Colonic mucosa (tissue), 4 donors: ENCODE results near the gene CCDC92B. TPM values are rescaled to one million over a fixed set of nuclear protein-coding genes. Genes with fewer than 3 reads are reported as not detected.
"Not testable (repeated sequence)": the region's sequence is repeated elsewhere in the genome, so short reads cannot be mapped to it uniquely, and the experiment has no call there.

ENCODE experiments used
- DNase-seq: peaks from one replicate; pipeline ENCODE4 v3.0.0-alpha.2; 2020
- H3K27ac ChIP-seq: fragments of 200-600 bp; one replicate; pipeline ENCODE4 v1.8.0; 2021
- H3K27me3 ChIP-seq: fragments of 200-600 bp; one replicate; pipeline ENCODE4 v1.8.0; 2021
- H3K36me3 ChIP-seq: fragments of 200-600 bp; one replicate; pipeline ENCODE4 v1.8.0; 2021
- H3K4me1 ChIP-seq: fragments of 200-600 bp; one replicate; pipeline ENCODE4 v1.8.0; 2021; ENCODE audit warnings: mild to moderate bottlenecking
- H3K4me3 ChIP-seq: fragments of 200-600 bp; one replicate; pipeline ENCODE4 v1.8.0; 2021
- H3K9ac ChIP-seq, 2 donors: one replicate each; pipeline ENCODE4 v1.7.0; 2013; ENCODE audit warnings: control low read depth in 2 of 2, low read depth in 2 of 2, low read length in 2 of 2
- H3K9me3 ChIP-seq: fragments of 200-600 bp; one replicate; pipeline ENCODE4 v1.8.0; 2021
- CTCF ChIP-seq: fragments of 200-600 bp; IDR thresholded peaks from one replicate; pipeline ENCODE4 v1.8.0; 2022; ENCODE audit warnings: antibody characterized with exemption, mild to moderate bottlenecking
- intact Hi-C: fragments of 100-400 bp; cut with DNase I; formaldehyde crosslinking; loops from one replicate; pipeline ENCODE4 v1.14.1; 2022
- microRNA-seq: library from miRNA; unstranded; fragments of <30 nt; microRNA quantifications from one replicate; pipeline ENCODE4, GENCODE V29; 2019
- total RNA-seq, 2 donors: library from RNA; stranded (reverse); fragmentation: NEBNext Ultra II Directional in 1 of 2; extraction: Animal tissue kit (Norgen Biotek cat#: 25700) in 1 of 2; gene quantifications; one replicate each; pipeline ENCODE4 v1.2.1, GENCODE V29; 2021
- donor health status: healthy.
- donor health status: DM: no; HTN: no; CAD: no.
- donor health status: DM: no; HTN: no; CAD: no.

CCDC92B gene
- total RNA-seq, 2 donors from 2014 or later, result 0.72 to 1.8 TPM

GRCh38 chr17:2682176-2682938 lies 67.1 kb downstream of the CCDC92B start:
- no peaks in the 10 kb centered on the region for H3K36me3 ChIP-seq
- intact Hi-C loops, result loop anchor here (10.0 kb wide), 1 partner anchor 158 kb away; no protein-coding TSS in a partner anchor

GRCh38 chr17:2681650-2682049 lies 67.8 kb downstream of the CCDC92B start:
- no peaks in the 10 kb centered on the region for H3K27me3 ChIP-seq
- H3K9ac ChIP-seq, result no peak overlapping the region
- H3K9me3 ChIP-seq, result no peaks in the 10 kb centered on the region
- H3K27ac ChIP-seq, result no peak overlapping the region
- H3K36me3 ChIP-seq, result no peaks in the 10 kb centered on the region
- H3K4me3 ChIP-seq, result no peak overlapping the region
- intact Hi-C loops, result loop anchor here (10.0 kb wide), 1 partner anchor 157 kb away; no protein-coding TSS in a partner anchor
- no peak for DNase-seq
- TF ChIP-seq CTCF, result no peak
- no peaks in the 10 kb centered on the region for H3K4me1 ChIP-seq

More at GRCh38 chr17:2682176-2682938, 67.1 kb downstream of the CCDC92B start:
- Histone ChIP-seq H3K4me3 (no peak overlapping the region), H3K9me3 (no peaks in the 10 kb centered on the region), H3K27ac (no peak overlapping the region), H3K9ac (no peak overlapping the region), H3K27me3 (no peaks in the 10 kb centered on the region), H3K4me1 (no peaks in the 10 kb centered on the region)
- TF ChIP-seq CTCF, result no peak
- no peak for DNase-seq

GRCh38 chr17:2680961-2681360 lies 68.5 kb downstream of the CCDC92B start:
- intact Hi-C loops, result loop anchor here (10.0 kb wide), 1 partner anchor 156 kb away; no protein-coding TSS in a partner anchor
- no peak for DNase-seq
- Histone ChIP-seq H3K4me1 (no peaks in the 10 kb centered on the region), H3K9ac (no peak overlapping the region), H3K9me3 (no peaks in the 10 kb centered on the region), H3K4me3 (no peak overlapping the region), H3K27ac (no peak overlapping the region), H3K27me3 (no peaks in the 10 kb centered on the region), H3K36me3 (no peaks in the 10 kb centered on the region)
- TF ChIP-seq CTCF, result no peak

GRCh38 chr17:2679247-2679646 lies 70.2 kb downstream of the CCDC92B start:
- H3K36me3 ChIP-seq, H3K27me3 ChIP-seq, H3K4me3 ChIP-seq, intact Hi-C loops, H3K27ac ChIP-seq, H3K9me3 ChIP-seq, DNase-seq, H3K9ac ChIP-seq, H3K4me1 ChIP-seq: not testable (repeated sequence)

Small RNA genes lying within 50 kb of the gene (microRNA-seq; reads per million reads assigned to microRNA genes)
- gene MIR1253, result not detected
- not detected for gene MIR6776

Other genes starting within 250 kb of the CCDC92B start
- 10 to 100 TPM; 16.3 to 23.1 TPM for gene METTL16, start 237.8 kb downstream of the CCDC92B start, total RNA-seq
- gene PAFAH1B1, start 156.0 kb downstream of the CCDC92B start, total RNA-seq, result 100 to 1,000 TPM; 102 to 155 TPM
- gene CLUH, start 37.9 kb downstream of the CCDC92B start, total RNA-seq, result 100 to 1,000 TPM; 111 to 285 TPM
- gene RAP1GAP2, start 46.8 kb upstream of the CCDC92B start, total RNA-seq, result 10 to 100 TPM; 45.2 to 45.4 TPM